OCI-LY1 (cell line): ENCODE measurements around the gene PLEKHA8.
A peak's percentile ranks its signal among the peaks of the same experiment; 100 is the strongest.

Experiments used
- H2AFZ ChIP-seq: fragments of 200-600 bp; sonication (generic), shearing (Covaris generic); 2 replicates; pipeline ENCODE4 v1.6.0; 2014; ENCODE audit warnings: antibody characterized with exemption, mild to moderate bottlenecking, low read length
- H3F3A ChIP-seq: fragments of 200-600 bp; sonication (generic), shearing (Covaris generic); 2 replicates; pipeline ENCODE4 v1.6.0; 2014; ENCODE audit warnings: mild to moderate bottlenecking, antibody characterized with exemption, low read length, moderate library complexity; ENCODE audit not compliant: insufficient read depth
- H3K27ac ChIP-seq: fragments of 200-600 bp; sonication (generic); 2 replicates; pipeline ENCODE4 v1.5.1; 2014; ENCODE audit warnings: low read length, mixed run types, mild to moderate bottlenecking, low read depth; ENCODE audit not compliant: poor library complexity, severe bottlenecking
- H3K27me3 ChIP-seq: fragments of 200-600 bp; sonication (generic); 2 replicates; pipeline ENCODE4 v1.6.0; 2014; ENCODE audit warnings: antibody characterized with exemption, mild to moderate bottlenecking, low read length, moderate library complexity; ENCODE audit not compliant: insufficient read depth
- H3K36me3 ChIP-seq: fragments of 200-600 bp; sonication (generic); 2 replicates; pipeline ENCODE4 v1.6.1; 2014; ENCODE audit warnings: mild to moderate bottlenecking, antibody characterized with exemption, low read length, moderate library complexity, mixed read lengths; ENCODE audit not compliant: insufficient read depth
- H3K4me1 ChIP-seq: fragments of 200-600 bp; sonication (generic); 2 replicates; pipeline ENCODE4 v1.5.1; 2014; ENCODE audit warnings: mild to moderate bottlenecking, low read length, moderate library complexity; ENCODE audit not compliant: insufficient read depth, severe bottlenecking
- H3K4me2 ChIP-seq: fragments of 200-600 bp; sonication (generic), shearing (Covaris generic); 2 replicates; pipeline ENCODE4 v1.6.1; 2014; ENCODE audit warnings: low read length
- H3K4me3 ChIP-seq: fragments of 200-600 bp; sonication (generic); 2 replicates; pipeline ENCODE4 v1.5.1; 2014; ENCODE audit warnings: low read length, low read depth, mild to moderate bottlenecking, mixed read lengths; ENCODE audit not compliant: poor library complexity, severe bottlenecking
- H3K79me2 ChIP-seq: fragments of 200-600 bp; shearing (Covaris generic); 2 replicates; pipeline ENCODE4 v1.6.1; 2016; ENCODE audit warnings: mixed run types, low read length, mixed read lengths; ENCODE audit not compliant: insufficient read depth
- H3K9ac ChIP-seq: fragments of 200-600 bp; sonication (generic), shearing (Covaris generic); 2 replicates; pipeline ENCODE4 v1.6.1; 2014; ENCODE audit warnings: mild to moderate bottlenecking, low read length, mixed read lengths
- H3K9me2 ChIP-seq: fragments of 200-600 bp; sonication (generic), shearing (Covaris generic); 2 replicates; pipeline ENCODE4 v1.6.1; 2014; ENCODE audit warnings: low read depth, mild to moderate bottlenecking, low read length, mixed read lengths
- H3K9me3 ChIP-seq: fragments of 200-600 bp; shearing (Covaris generic); 2 replicates; pipeline ENCODE4 v1.6.1; 2014; ENCODE audit warnings: low read length, mixed read lengths
- H4K20me1 ChIP-seq: fragments of 200-600 bp; sonication (generic), shearing (Covaris generic); 2 replicates; pipeline ENCODE4 v1.6.0; 2016; ENCODE audit warnings: mild to moderate bottlenecking, low read length; ENCODE audit not compliant: insufficient read depth
- CTCF ChIP-seq: fragments of 200-600 bp; sonication (generic), shearing (Covaris generic); IDR thresholded peaks from 2 replicates; pipeline ENCODE4 v1.5.1; 2017; ENCODE audit warnings: mild to moderate bottlenecking, antibody characterized with exemption, low read length, moderate library complexity, mixed read lengths
- EZH2 ChIP-seq: fragments of 200-600 bp; sonication (generic), shearing (Covaris generic); IDR thresholded peaks from 2 replicates; pipeline ENCODE4 v1.8.0; 2017; ENCODE audit warnings: borderline replicate concordance, mixed run types, mild to moderate bottlenecking, antibody characterized with exemption, low read length, moderate library complexity, mixed read lengths

PLEKHA8 gene

GRCh38 chr7:30159698-30160143, 131.5 kb downstream of the PLEKHA8 start:
- TF ChIP-seq CTCF (peak; percentile 39; the same call in 1 of the 2 replicates), EZH2 (no peak)
- H3K9me2 ChIP-seq, result no peaks in the 10 kb centered on the region
- H3F3A ChIP-seq, result no peaks in the 10 kb centered on the region
- H3K36me3 ChIP-seq, result no peaks in the 10 kb centered on the region
- no peaks in the 10 kb centered on the region for H4K20me1 ChIP-seq
- no peaks in the 10 kb centered on the region for H3K79me2 ChIP-seq
- no peak overlapping the region for H2AFZ ChIP-seq
- H3K27ac ChIP-seq, result peak overlapping the region; percentile 88
- peak overlapping the region; percentile 22 for H3K4me3 ChIP-seq
- H3K4me1 ChIP-seq, result peaks cover 74% of the 10 kb centered on the region
- peak overlapping the region; percentile 40 for H3K4me2 ChIP-seq
- H3K9ac ChIP-seq, result peak overlapping the region; percentile 46; the same call in 1 of the 2 replicates
- H3K27me3 ChIP-seq, result no peaks in the 10 kb centered on the region
- no peaks in the 10 kb centered on the region for H3K9me3 ChIP-seq

- H3K27ac ChIP-seq, result peak overlapping the region; percentile 88
- H3K9me3 ChIP-seq, result no peaks in the 10 kb centered on the region
- no peaks in the 10 kb centered on the region for H4K20me1 ChIP-seq
- TF ChIP-seq EZH2, result no peak
- no peak for TF ChIP-seq CTCF
- no peaks in the 10 kb centered on the region for H3K79me2 ChIP-seq
- no peaks in the 10 kb centered on the region for H3F3A ChIP-seq
- peak overlapping the region; percentile 40 for H3K4me2 ChIP-seq
- H3K4me3 ChIP-seq, result peak overlapping the region; percentile 22
- H3K4me1 ChIP-seq, result peaks cover 80% of the 10 kb centered on the region
- no peaks in the 10 kb centered on the region for H3K36me3 ChIP-seq
- no peak overlapping the region for H2AFZ ChIP-seq
- no peaks in the 10 kb centered on the region for H3K9me2 ChIP-seq
- H3K9ac ChIP-seq, result peak overlapping the region; percentile 46; the same call in 1 of the 2 replicates
- no peaks in the 10 kb centered on the region for H3K27me3 ChIP-seq
Observed at GRCh38 chr7:30160329-30160728, 132.1 kb downstream of the PLEKHA8 start.

GRCh38 chr7:30162133-30162532, 133.9 kb downstream of the PLEKHA8 start:
- peak overlapping the region; percentile 55 for H3K9ac ChIP-seq
- no peaks in the 10 kb centered on the region for H4K20me1 ChIP-seq
- peaks cover 92% of the 10 kb centered on the region for H3K4me1 ChIP-seq
- H3K36me3 ChIP-seq, result no peaks in the 10 kb centered on the region
- H3K4me3 ChIP-seq, result peak overlapping the region; percentile 35
- no peaks in the 10 kb centered on the region for H3K9me2 ChIP-seq
- H3K27me3 ChIP-seq, result no peaks in the 10 kb centered on the region
- H3K27ac ChIP-seq, result peak overlapping the region; percentile 88
- peak overlapping the region; percentile 65 for H3K4me2 ChIP-seq
- TF ChIP-seq EZH2 (no peak), CTCF (no peak)
- no peaks in the 10 kb centered on the region for H3F3A ChIP-seq
- peak overlapping the region; percentile 56 for H2AFZ ChIP-seq
- H3K79me2 ChIP-seq, result no peaks in the 10 kb centered on the region
- no peaks in the 10 kb centered on the region for H3K9me3 ChIP-seq
